ENCODE measurements around the gene CCDC74B.
"Not testable (repeated sequence)": the region's sequence is repeated elsewhere in the genome, so short reads cannot be mapped to it uniquely, and the experiment has no call there.

The CCDC74B gene

GRCh38 chr2:130185896-130186295, 41.0 kb upstream of the CCDC74B start:
- H3K27me3 ChIP-seq (ENCODE audit: insufficient read depth, low read length, poor library complexity, severe bottlenecking): no peaks in the 10 kb centered on the region
- H3K9me2 ChIP-seq (replicated peaks; ENCODE audit: low read depth, low read length): no peaks in the 10 kb centered on the region
- H3K9ac ChIP-seq (ENCODE audit: low read depth, low read length, poor library complexity, severe bottlenecking): no peak overlapping the region
- peaks cover 48% of the 10 kb centered on the region for H3K79me2 ChIP-seq (ENCODE audit: insufficient read depth, low read length)
- no peak overlapping the region for H2AFZ ChIP-seq (ENCODE audit: low read length)
- TF ChIP-seq EZH2phosphoT487 (IDR thresholded peaks at IDR 0.05; ENCODE audit: borderline replicate concordance) (no peak), CTCF (conservative IDR thresholded peaks at IDR 0.05; ENCODE audit: low read length) (no peak)
- no peaks in the 10 kb centered on the region for H3F3A ChIP-seq (ENCODE audit: low read depth)
- peaks cover 17% of the 10 kb centered on the region for H3K4me1 ChIP-seq (ENCODE audit: insufficient read depth, low read length, poor library complexity, severe bottlenecking)
- H3K36me3 ChIP-seq (ENCODE audit: insufficient read depth, low read length): no peaks in the 10 kb centered on the region
- H3K4me2 ChIP-seq (ENCODE audit: low read depth, low read length, poor library complexity, severe bottlenecking): peak overlapping the region; percentile 21
- H4K20me1 ChIP-seq (ENCODE audit: insufficient read depth, low read length, poor library complexity, severe bottlenecking): peaks cover 26% of the 10 kb centered on the region
- peak overlapping the region; percentile 17 for H3K4me3 ChIP-seq (ENCODE audit: low read length, poor library complexity, severe bottlenecking)
- H3K9me3 ChIP-seq (ENCODE audit: insufficient read depth, low read depth, low read length): no peaks in the 10 kb centered on the region

DNA sequence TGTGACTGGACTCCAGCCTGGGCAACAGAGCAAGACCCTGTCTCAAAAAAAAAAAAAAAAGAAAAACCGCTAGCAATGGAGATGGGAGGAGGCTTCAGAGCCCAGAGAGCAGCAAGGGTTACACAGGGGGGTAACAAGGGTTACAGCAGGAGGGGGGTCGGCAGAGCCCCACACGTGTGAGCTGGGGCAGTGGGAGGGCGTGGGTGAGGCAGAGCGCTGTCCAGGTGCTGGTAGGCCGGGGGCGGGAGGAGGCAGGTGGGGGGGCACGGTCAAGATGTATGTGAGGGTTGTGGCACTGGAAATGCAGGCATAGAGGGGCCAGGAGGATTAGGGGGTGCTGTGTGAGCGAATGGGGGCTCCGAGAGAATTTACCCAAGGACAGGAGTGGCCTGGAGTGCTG, 40.5 kb upstream of the CCDC74B start:
- no peak for TF ChIP-seq CTCF (conservative IDR thresholded peaks at IDR 0.05; ENCODE audit: low read length)
- no peak for TF ChIP-seq EZH2phosphoT487 (IDR thresholded peaks at IDR 0.05; ENCODE audit: borderline replicate concordance)
- Histone ChIP-seq H3K9me2 (replicated peaks; ENCODE audit: low read depth, low read length) (no peaks in the 10 kb centered on the region), H3K9ac (ENCODE audit: low read depth, low read length, poor library complexity, severe bottlenecking) (no peak overlapping the region), H3K27me3 (ENCODE audit: insufficient read depth, low read length, poor library complexity, severe bottlenecking) (no peaks in the 10 kb centered on the region), H2AFZ (ENCODE audit: low read length) (no peak overlapping the region), H3K4me1 (ENCODE audit: insufficient read depth, low read length, poor library complexity, severe bottlenecking) (peaks cover 19% of the 10 kb centered on the region), H3K79me2 (ENCODE audit: insufficient read depth, low read length) (peaks cover 52% of the 10 kb centered on the region), H3K36me3 (ENCODE audit: insufficient read depth, low read length) (no peaks in the 10 kb centered on the region), H3F3A (ENCODE audit: low read depth) (no peaks in the 10 kb centered on the region), H3K9me3 (ENCODE audit: insufficient read depth, low read depth, low read length) (no peaks in the 10 kb centered on the region), H4K20me1 (ENCODE audit: insufficient read depth, low read length, poor library complexity, severe bottlenecking) (peaks cover 31% of the 10 kb centered on the region), H3K4me2 (ENCODE audit: low read depth, low read length, poor library complexity, severe bottlenecking) (peak overlapping the region; percentile 21), H3K4me3 (ENCODE audit: low read length, poor library complexity, severe bottlenecking) (peak overlapping the region; percentile 17)

DNA sequence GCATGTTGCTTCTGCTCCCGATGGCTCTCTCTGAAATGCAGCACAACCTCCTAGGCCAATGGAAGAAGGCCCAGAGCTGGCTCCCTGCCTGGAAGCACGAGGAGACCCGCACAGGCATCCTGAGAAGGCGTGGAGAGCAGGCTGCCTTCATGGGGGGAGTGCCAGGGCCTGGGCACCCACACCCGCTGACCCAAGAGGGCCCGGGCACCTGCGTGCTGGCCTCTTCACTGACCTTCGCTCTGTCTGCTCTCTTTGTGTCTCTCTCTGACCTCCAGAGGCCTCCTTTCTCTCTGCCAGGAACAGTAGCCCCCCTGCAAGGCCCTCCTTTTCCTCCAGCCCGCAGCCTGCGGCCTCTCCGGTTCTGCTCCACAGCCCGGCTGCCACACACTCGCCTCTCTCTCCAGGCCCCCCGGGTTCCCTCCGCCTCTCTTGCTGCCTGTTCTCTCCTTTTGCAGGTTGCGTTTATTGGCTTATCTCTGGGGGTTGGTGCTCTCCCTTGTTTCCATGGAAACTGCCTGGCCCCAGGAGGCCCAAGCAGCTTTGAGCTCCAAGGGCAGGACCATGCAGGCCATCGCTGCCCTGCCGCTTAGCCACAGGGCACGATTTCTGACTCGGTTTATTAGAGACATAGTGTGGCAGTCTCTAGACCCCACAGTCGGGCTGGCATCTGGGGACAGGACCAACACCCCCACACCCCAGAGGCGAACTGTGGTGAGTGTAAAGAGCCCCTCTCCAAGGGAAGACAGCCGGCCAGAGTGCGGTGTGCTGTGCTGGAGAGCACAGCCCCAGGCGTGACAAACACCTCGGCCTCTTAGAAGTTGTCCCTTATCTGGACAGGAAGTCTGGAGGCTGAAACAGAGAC, 38.8 kb upstream of the CCDC74B start:
- peak overlapping the region; percentile 95 for H3K9ac ChIP-seq (ENCODE audit: low read depth, low read length, poor library complexity, severe bottlenecking)
- peak overlapping the region; percentile 75 for H3K4me2 ChIP-seq (ENCODE audit: low read depth, low read length, poor library complexity, severe bottlenecking)
- H3K9me2 ChIP-seq (replicated peaks; ENCODE audit: low read depth, low read length): no peaks in the 10 kb centered on the region
- H3F3A ChIP-seq (ENCODE audit: low read depth): no peaks in the 10 kb centered on the region
- no peaks in the 10 kb centered on the region for H3K36me3 ChIP-seq (ENCODE audit: insufficient read depth, low read length)
- no peaks in the 10 kb centered on the region for H3K9me3 ChIP-seq (ENCODE audit: insufficient read depth, low read depth, low read length)
- H2AFZ ChIP-seq (ENCODE audit: low read length): no peak overlapping the region
- H3K4me3 ChIP-seq (ENCODE audit: low read length, poor library complexity, severe bottlenecking): peak overlapping the region; percentile 95
- peaks cover 69% of the 10 kb centered on the region for H3K79me2 ChIP-seq (ENCODE audit: insufficient read depth, low read length)
- TF ChIP-seq EZH2phosphoT487 (IDR thresholded peaks at IDR 0.05; ENCODE audit: borderline replicate concordance) (no peak), CTCF (conservative IDR thresholded peaks at IDR 0.05; ENCODE audit: low read length) (no peak)
- no peaks in the 10 kb centered on the region for H3K27me3 ChIP-seq (ENCODE audit: insufficient read depth, low read length, poor library complexity, severe bottlenecking)
- H4K20me1 ChIP-seq (ENCODE audit: insufficient read depth, low read length, poor library complexity, severe bottlenecking): peaks cover 35% of the 10 kb centered on the region
- peaks cover 22% of the 10 kb centered on the region for H3K4me1 ChIP-seq (ENCODE audit: insufficient read depth, low read length, poor library complexity, severe bottlenecking)

GRCh38 chr2:130182826-130183511, 38.1 kb upstream of the CCDC74B start:
- H3K27me3 ChIP-seq (ENCODE audit: insufficient read depth, low read length, poor library complexity, severe bottlenecking); H3K9me2 ChIP-seq (replicated peaks; ENCODE audit: low read depth, low read length); H2AFZ ChIP-seq (ENCODE audit: low read length); H3K9me3 ChIP-seq (ENCODE audit: insufficient read depth, low read depth, low read length); H3K36me3 ChIP-seq (ENCODE audit: insufficient read depth, low read length); H3F3A ChIP-seq (ENCODE audit: low read depth): not testable (repeated sequence)
- Histone ChIP-seq H3K4me3 (ENCODE audit: low read length, poor library complexity, severe bottlenecking) (peak overlapping the region; percentile 95), H3K4me1 (ENCODE audit: insufficient read depth, low read length, poor library complexity, severe bottlenecking) (peaks cover 27% of the 10 kb centered on the region), H3K4me2 (ENCODE audit: low read depth, low read length, poor library complexity, severe bottlenecking) (peak overlapping the region; percentile 75), H3K9ac (ENCODE audit: low read depth, low read length, poor library complexity, severe bottlenecking) (peak overlapping the region; percentile 95), H4K20me1 (ENCODE audit: insufficient read depth, low read length, poor library complexity, severe bottlenecking) (peaks cover 38% of the 10 kb centered on the region), H3K79me2 (ENCODE audit: insufficient read depth, low read length) (peaks cover 77% of the 10 kb centered on the region)

Data from Loucy (cell line).